CD8-positive, alpha-beta memory T cell (primary cell): ENCODE results near the gene GNAZ. TPM values are rescaled to one million over a fixed set of nuclear protein-coding genes. Genes with fewer than 3 reads are reported as not detected.
A peak's percentile ranks its signal among the peaks of the same experiment; 100 is the strongest.

Experiments used
- CTCF ChIA-PET: fragments of 350-600 bp; sonication (Branson Sonifier 250); formaldehyde crosslinking; loops from one replicate; lab custom pipeline; 2021; ENCODE audit warnings: antibody characterized with exemption; lab: Charles Lee
- POLR2A ChIA-PET: fragments of 350-600 bp; sonication (Branson Sonifier 250); formaldehyde crosslinking; loops from one replicate; lab custom pipeline; 2021; ENCODE audit warnings: antibody characterized with exemption; lab: Charles Lee
- DNase-seq, 5 donors: peaks; one replicate each; pipeline versions ENCODE4 v3.0.0 to v3.0.0-alpha.2; 2020 to 2022; ENCODE audit warnings: mixed read lengths in 1 of 5
- H3K27ac ChIP-seq: one replicate; pipeline ENCODE4 v1.7.0; 2013; ENCODE audit warnings: low read depth, mild to moderate bottlenecking, low read length, moderate library complexity
- H3K27me3 ChIP-seq: 2 replicates; pipeline ENCODE4 v1.7.0; 2013; ENCODE audit warnings: low read length, mild to moderate bottlenecking; ENCODE audit not compliant: insufficient read depth, poor library complexity, severe bottlenecking
- H3K36me3 ChIP-seq: 2 replicates; pipeline ENCODE4 v1.7.0; 2013; ENCODE audit warnings: mild to moderate bottlenecking, low read length, moderate library complexity; ENCODE audit not compliant: insufficient read depth
- H3K4me1 ChIP-seq: 2 replicates; pipeline ENCODE4 v1.7.0; 2013; ENCODE audit warnings: mild to moderate bottlenecking, low read length, moderate library complexity; ENCODE audit not compliant: insufficient read depth
- H3K4me3 ChIP-seq: 2 replicates; pipeline ENCODE4 v1.7.0; 2013; ENCODE audit warnings: mild to moderate bottlenecking, low read length
- H3K9me3 ChIP-seq: 2 replicates; pipeline ENCODE4 v1.7.0; 2013; ENCODE audit warnings: mild to moderate bottlenecking, low read length
- H3K27ac Mint-ChIP-seq, 8 donors: one replicate each; pipeline ENCODE4 v1.8.0; 2020 to 2021; ENCODE audit warnings: mixed read lengths in 8 of 8, mild to moderate bottlenecking in 6 of 8, inconsistent platforms in 3 of 8, moderate library complexity in 3 of 8
- H3K27me3 Mint-ChIP-seq, 2 donors: one replicate each; pipeline ENCODE4 v1.8.0; 2020 to 2021; ENCODE audit warnings: mixed read lengths in 2 of 2, mild to moderate bottlenecking in 1 of 2, moderate library complexity in 1 of 2
- H3K36me3 Mint-ChIP-seq, 3 donors: one replicate each; pipeline ENCODE4 v1.8.0; 2020 to 2021; ENCODE audit warnings: mixed read lengths in 3 of 3, inconsistent platforms in 1 of 3, mild to moderate bottlenecking in 1 of 3
- H3K4me1 Mint-ChIP-seq, 3 donors: one replicate each; pipeline ENCODE4 v1.8.0; 2020 to 2021; ENCODE audit warnings: mixed read lengths in 3 of 3, inconsistent platforms in 1 of 3, mild to moderate bottlenecking in 1 of 3
- H3K4me3 Mint-ChIP-seq, 7 donors: one replicate each; pipeline ENCODE4 v1.8.0; 2020 to 2021; ENCODE audit warnings: mixed read lengths in 7 of 7, mild to moderate bottlenecking in 6 of 7, moderate library complexity in 4 of 7, inconsistent platforms in 2 of 7
- H3K9me3 Mint-ChIP-seq, 5 donors: one replicate each; pipeline ENCODE4 v1.8.0; 2020 to 2022; ENCODE audit warnings: mixed read lengths in 5 of 5, mild to moderate bottlenecking in 3 of 5, moderate library complexity in 2 of 5, inconsistent platforms in 1 of 5
- polyA plus RNA-seq: library from polyadenylated mRNA; unstranded; fragments of 300-500 nt; fragmentation: Illumina TruSeq; gene quantifications from one replicate; pipeline ENCODE4 v1.2.3, GENCODE V29; 2021
- total RNA-seq, 2 experiments: library from RNA; stranded (reverse); gene quantifications; one replicate each; pipeline ENCODE4 v1.2.3, GENCODE V29; 2021

GNAZ gene
- total and polyA plus RNA-seq, 3 experiments from 2014 or later: 0.53 to 2.6 (median 2.0) TPM

GRCh38 chr22:23151827-23152226 lies 81.5 kb downstream of the GNAZ start:
- CTCF ChIA-PET: no interaction called here
- Histone ChIP-seq H3K4me3 (no peak overlapping the region), H3K36me3 (no peaks in the 10 kb centered on the region), H3K9me3 (no peaks in the 10 kb centered on the region), H3K27ac (no peak overlapping the region), H3K4me1 (peaks cover 14% of the 10 kb centered on the region), H3K27me3 (peaks cover 38% of the 10 kb centered on the region)
- peaks cover 0 to 2% (median 0%) of the 10 kb centered on the region in 3 donors for H3K36me3 Mint-ChIP-seq
- POLR2A ChIA-PET: no interaction called here
- H3K4me1 Mint-ChIP-seq: peaks cover 11 to 17% (median 13%) of the 10 kb centered on the region in 3 donors
- H3K27ac Mint-ChIP-seq: no peak overlapping the region
- H3K4me3 Mint-ChIP-seq: peak overlapping the region in 1 of 7 donors; percentile 68
- peaks cover 0 to 2% of the 10 kb centered on the region in 2 donors for H3K27me3 Mint-ChIP-seq
- H3K9me3 Mint-ChIP-seq: no peaks in the 10 kb centered on the region
- DNase-seq: no peak

- POLR2A ChIA-PET: no interaction called here
- no peaks in the 10 kb centered on the region for H3K36me3 ChIP-seq
- H3K4me3 ChIP-seq: no peak overlapping the region
- Mint-ChIP-seq H3K4me3 (peak overlapping the region in 1 of 7 donors; percentile 45), H3K9me3 (no peaks in the 10 kb centered on the region), H3K36me3 (peaks cover 0 to 2% (median 0%) of the 10 kb centered on the region in 3 donors), H3K27ac (peak overlapping the region in 7 of 8 donors; percentile 11 to 90 (median 78)), H3K27me3 (peaks cover 0 to 2% of the 10 kb centered on the region in 2 donors), H3K4me1 (peaks cover 11 to 17% (median 13%) of the 10 kb centered on the region in 3 donors)
- DNase-seq: no peak
- CTCF ChIA-PET: no interaction called here
- no peaks in the 10 kb centered on the region for H3K9me3 ChIP-seq
- peaks cover 40% of the 10 kb centered on the region for H3K27me3 ChIP-seq
- no peak overlapping the region for H3K27ac ChIP-seq
- H3K4me1 ChIP-seq: peaks cover 14% of the 10 kb centered on the region
These were observed 82.2 kb downstream of the GNAZ start for GRCh38 chr22:23152238-23153114.

- ChIA-PET CTCF (interaction anchor here (1.4 kb wide), 1 partner anchor 136 kb away, joined by 3 read pairs; no protein-coding TSS in a partner anchor), POLR2A (interaction anchor here (0.6 kb wide), 2 partner anchors 9 to 109 kb away, joined by 3 to 4 read pairs; no protein-coding TSS in a partner anchor)
- Histone ChIP-seq H3K4me1 (peaks cover 14% of the 10 kb centered on the region), H3K4me3 (no peak overlapping the region), H3K36me3 (no peaks in the 10 kb centered on the region), H3K27ac (no peak overlapping the region), H3K9me3 (no peaks in the 10 kb centered on the region), H3K27me3 (peaks cover 48% of the 10 kb centered on the region)
- Mint-ChIP-seq H3K4me3 (peak overlapping the region in 1 of 7 donors; percentile 37), H3K27ac (peak overlapping the region in 3 of 8 donors; percentile 69 to 74 (median 70)), H3K36me3 (peaks cover 0 to 2% (median 0%) of the 10 kb centered on the region in 3 donors), H3K4me1 (peaks cover 11 to 17% (median 13%) of the 10 kb centered on the region in 3 donors), H3K27me3 (peaks cover 0 to 2% of the 10 kb centered on the region in 2 donors), H3K9me3 (no peaks in the 10 kb centered on the region)
- DNase-seq: no peak
These were observed 83.7 kb downstream of the GNAZ start for GRCh38 chr22:23153994-23154393.

- Mint-ChIP-seq H3K4me1 (peaks cover 11 to 17% (median 13%) of the 10 kb centered on the region in 3 donors), H3K27ac (peak overlapping the region in 3 of 8 donors; percentile 42 to 70 (median 69)), H3K27me3 (peaks cover 0 to 2% of the 10 kb centered on the region in 2 donors), H3K36me3 (peaks cover 0 to 2% (median 0%) of the 10 kb centered on the region in 3 donors), H3K4me3 (peak overlapping the region in 1 of 7 donors; percentile 37), H3K9me3 (no peaks in the 10 kb centered on the region)
- H3K4me3 ChIP-seq: no peak overlapping the region
- no peaks in the 10 kb centered on the region for H3K9me3 ChIP-seq
- H3K36me3 ChIP-seq: no peaks in the 10 kb centered on the region
- H3K4me1 ChIP-seq: peaks cover 14% of the 10 kb centered on the region
- POLR2A ChIA-PET: interaction anchor here (0.6 kb wide), 1 partner anchor 10 kb away, joined by 4 read pairs; no protein-coding TSS in a partner anchor
- DNase-seq: no peak
- no peak overlapping the region for H3K27ac ChIP-seq
- CTCF ChIA-PET: interaction anchor here (1.4 kb wide), 1 partner anchor 136 kb away, joined by 3 read pairs; no protein-coding TSS in a partner anchor
- peaks cover 46% of the 10 kb centered on the region for H3K27me3 ChIP-seq
These were observed 84.1 kb downstream of the GNAZ start for GRCh38 chr22:23154461-23154860.

GRCh38 chr22:23155143-23155542 lies 84.8 kb downstream of the GNAZ start:
- Histone ChIP-seq H3K27me3 (peaks cover 43% of the 10 kb centered on the region), H3K9me3 (no peaks in the 10 kb centered on the region), H3K36me3 (no peaks in the 10 kb centered on the region), H3K4me1 (peaks cover 14% of the 10 kb centered on the region), H3K4me3 (no peak overlapping the region), H3K27ac (no peak overlapping the region)
- H3K4me3 Mint-ChIP-seq: no peak overlapping the region
- DNase-seq: no peak
- H3K9me3 Mint-ChIP-seq: no peaks in the 10 kb centered on the region
- H3K27me3 Mint-ChIP-seq: peaks cover 0 to 2% of the 10 kb centered on the region in 2 donors
- H3K4me1 Mint-ChIP-seq: peaks cover 11 to 17% (median 13%) of the 10 kb centered on the region in 3 donors
- no peaks in the 10 kb centered on the region for H3K36me3 Mint-ChIP-seq
- peak overlapping the region in 2 of 8 donors; percentile 70 to 82 for H3K27ac Mint-ChIP-seq
- POLR2A ChIA-PET: no interaction called here
- CTCF ChIA-PET: no interaction called here

GRCh38 chr22:23155831-23156230 lies 85.5 kb downstream of the GNAZ start:
- CTCF ChIA-PET: no interaction called here
- H3K4me1 ChIP-seq: peaks cover 14% of the 10 kb centered on the region
- Mint-ChIP-seq H3K27me3 (peaks cover 0 to 2% of the 10 kb centered on the region in 2 donors), H3K9me3 (no peaks in the 10 kb centered on the region), H3K36me3 (no peaks in the 10 kb centered on the region), H3K4me1 (peaks cover 11 to 17% (median 13%) of the 10 kb centered on the region in 3 donors), H3K27ac (peak overlapping the region in 1 of 8 donors; percentile 70), H3K4me3 (no peak overlapping the region)
- POLR2A ChIA-PET: no interaction called here
- no peaks in the 10 kb centered on the region for H3K9me3 ChIP-seq
- peaks cover 44% of the 10 kb centered on the region for H3K27me3 ChIP-seq
- H3K36me3 ChIP-seq: no peaks in the 10 kb centered on the region
- H3K4me3 ChIP-seq: no peak overlapping the region
- no peak overlapping the region for H3K27ac ChIP-seq
- DNase-seq: no peak

- Histone ChIP-seq H3K9me3 (no peaks in the 10 kb centered on the region), H3K27ac (no peak overlapping the region), H3K4me1 (peaks cover 14% of the 10 kb centered on the region), H3K27me3 (peaks cover 39% of the 10 kb centered on the region), H3K4me3 (no peak overlapping the region), H3K36me3 (no peaks in the 10 kb centered on the region)
- no peak for DNase-seq
- ChIA-PET POLR2A (no interaction called here), CTCF (interaction anchor here (1.4 kb wide), 1 partner anchor 28 kb away, joined by 4 read pairs; no protein-coding TSS in a partner anchor)
- H3K27me3 Mint-ChIP-seq: peaks cover 0 to 2% of the 10 kb centered on the region in 2 donors
- peaks cover 11 to 15% (median 13%) of the 10 kb centered on the region in 3 donors for H3K4me1 Mint-ChIP-seq
- no peaks in the 10 kb centered on the region for H3K9me3 Mint-ChIP-seq
- no peak overlapping the region for H3K4me3 Mint-ChIP-seq
- H3K27ac Mint-ChIP-seq: no peak overlapping the region
- H3K36me3 Mint-ChIP-seq: no peaks in the 10 kb centered on the region
These were observed 86.0 kb downstream of the GNAZ start for GRCh38 chr22:23156286-23156685.
